ENCODE measurements around the gene INTS4.
"Not testable (repeated sequence)": the region's sequence is repeated elsewhere in the genome, so short reads cannot be mapped to it uniquely, and the experiment has no call there.

GRCh38 chr11:77986456-77986855 lies 8.0 kb downstream of the INTS4 start:
- TF ChIP-seq, protein P1, sequence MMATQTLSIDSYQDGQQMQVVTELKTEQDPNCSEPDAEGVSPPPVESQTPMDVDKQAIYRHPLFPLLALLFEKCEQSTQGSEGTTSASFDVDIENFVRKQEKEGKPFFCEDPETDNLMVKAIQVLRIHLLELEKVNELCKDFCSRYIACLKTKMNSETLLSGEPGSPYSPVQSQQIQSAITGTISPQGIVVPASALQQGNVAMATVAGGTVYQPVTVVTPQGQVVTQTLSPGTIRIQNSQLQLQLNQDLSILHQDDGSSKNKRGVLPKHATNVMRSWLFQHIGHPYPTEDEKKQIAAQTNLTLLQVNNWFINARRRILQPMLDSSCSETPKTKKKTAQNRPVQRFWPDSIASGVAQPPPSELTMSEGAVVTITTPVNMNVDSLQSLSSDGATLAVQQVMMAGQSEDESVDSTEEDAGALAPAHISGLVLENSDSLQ (IDR thresholded peaks at IDR 0.05), result not testable (repeated sequence)
- not testable (repeated sequence) for TF ChIP-seq CTBP1 (IDR thresholded peaks at IDR 0.05; ENCODE audit: borderline replicate concordance); SP1 (IDR thresholded peaks at IDR 0.05); FOXM1 (IDR thresholded peaks at IDR 0.05; ENCODE audit: borderline replicate concordance); LEF1 (IDR thresholded peaks at IDR 0.05; ENCODE audit: borderline replicate concordance); ZNF384 (IDR thresholded peaks at IDR 0.05); SUZ12 (IDR thresholded peaks at IDR 0.05); ELF4 (IDR thresholded peaks at IDR 0.05); FOXA1 (IDR thresholded peaks at IDR 0.05); TARDBP (IDR thresholded peaks at IDR 0.05); BHLHE40 (IDR thresholded peaks at IDR 0.05; ENCODE audit: borderline replicate concordance)
